Duodenal mucosa (tissue), 2 donors: ENCODE results near the gene TACC2.
"Not testable (repeated sequence)": the region's sequence is repeated elsewhere in the genome, so short reads cannot be mapped to it uniquely, and the experiment has no call there.

Experiments
- H3K27ac ChIP-seq: one replicate; pipeline ENCODE4 v1.7.0; 2013; ENCODE audit warnings: low read depth, low read length
- H3K27me3 ChIP-seq, 2 donors: one replicate each; pipeline ENCODE4 v1.7.0; 2013; ENCODE audit warnings: low read length in 2 of 2, control low read depth in 1 of 2; ENCODE audit not compliant: insufficient read depth in 2 of 2, control insufficient read depth in 1 of 2
- H3K36me3 ChIP-seq, 2 donors: one replicate each; pipeline ENCODE4 v1.7.0; 2013; ENCODE audit warnings: low read length in 2 of 2, control low read depth in 1 of 2; ENCODE audit not compliant: insufficient read depth in 2 of 2, control insufficient read depth in 1 of 2
- H3K4me1 ChIP-seq, 2 donors: one replicate each; pipeline ENCODE4 v1.7.0; 2013; ENCODE audit warnings: low read length in 2 of 2, control low read depth in 1 of 2; ENCODE audit not compliant: insufficient read depth in 2 of 2, control insufficient read depth in 1 of 2
- H3K4me3 ChIP-seq, 2 donors: one replicate each; pipeline ENCODE4 v1.7.0; 2013; ENCODE audit warnings: low read length in 2 of 2, low read depth in 1 of 2
- H3K9ac ChIP-seq, 2 donors: one replicate each; pipeline ENCODE4 v1.7.0; 2013; ENCODE audit warnings: low read length in 2 of 2, low read depth in 1 of 2
- H3K9me3 ChIP-seq, 2 donors: one replicate each; pipeline ENCODE4 v1.7.0; 2013; ENCODE audit warnings: low read length in 2 of 2, control low read depth in 1 of 2; ENCODE audit not compliant: control insufficient read depth in 1 of 2

Gene TACC2

DNA sequence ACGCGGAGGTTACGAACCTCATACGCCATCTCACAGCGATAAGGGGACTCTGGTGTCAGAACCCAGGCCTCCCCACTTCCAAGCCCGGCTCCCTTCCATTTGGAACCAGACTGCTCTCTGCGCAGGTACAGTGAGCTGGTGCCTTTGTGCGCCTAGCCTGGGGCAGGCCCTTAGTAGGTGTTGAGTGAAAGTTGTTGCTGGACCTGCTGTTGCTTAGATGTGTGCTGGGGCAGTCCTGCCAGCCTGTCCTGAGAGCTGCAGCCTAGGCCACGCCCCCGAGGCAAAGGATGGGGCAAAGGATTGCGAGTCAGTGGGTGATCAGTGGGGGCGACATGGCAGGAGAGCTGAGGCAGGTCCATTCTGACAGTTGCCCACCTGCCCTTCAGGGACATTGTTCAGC is 209.7 kb downstream of the TACC2 start:
- Histone ChIP-seq H3K27ac (no peak overlapping the region), H3K9me3 (no peaks in the 10 kb centered on the region), H3K4me3 (no peak overlapping the region), H3K4me1 (no peaks in the 10 kb centered on the region), H3K36me3 (peaks cover 18 to 54% of the 10 kb centered on the region in 2 donors), H3K9ac (no peak overlapping the region), H3K27me3 (no peaks in the 10 kb centered on the region)

DNA sequence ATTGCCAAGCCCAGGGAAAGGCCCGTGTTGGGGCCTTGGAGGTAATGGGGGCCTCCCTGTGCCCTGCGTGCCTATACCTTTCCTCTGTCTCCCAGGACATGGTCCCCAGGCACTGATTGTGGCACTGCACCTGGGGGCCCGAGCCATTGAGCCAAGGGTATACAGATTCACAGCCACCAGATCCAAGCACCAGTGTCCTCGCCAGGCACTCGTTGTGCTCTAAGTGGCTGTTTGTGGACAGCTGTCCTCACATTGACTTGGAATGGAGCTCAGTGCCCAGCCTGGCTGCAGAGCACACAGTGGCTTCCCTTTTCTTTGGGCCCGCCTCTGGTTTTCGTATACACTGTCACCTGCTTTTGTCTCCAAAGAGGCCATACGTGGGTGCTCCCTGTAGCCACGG is 210.1 kb downstream of the TACC2 start:
- Histone ChIP-seq H3K9ac (no peak overlapping the region), H3K36me3 (peaks cover 18 to 54% of the 10 kb centered on the region in 2 donors), H3K4me3 (no peak overlapping the region), H3K27ac (no peak overlapping the region), H3K27me3 (no peaks in the 10 kb centered on the region), H3K4me1 (no peaks in the 10 kb centered on the region), H3K9me3 (no peaks in the 10 kb centered on the region)

DNA sequence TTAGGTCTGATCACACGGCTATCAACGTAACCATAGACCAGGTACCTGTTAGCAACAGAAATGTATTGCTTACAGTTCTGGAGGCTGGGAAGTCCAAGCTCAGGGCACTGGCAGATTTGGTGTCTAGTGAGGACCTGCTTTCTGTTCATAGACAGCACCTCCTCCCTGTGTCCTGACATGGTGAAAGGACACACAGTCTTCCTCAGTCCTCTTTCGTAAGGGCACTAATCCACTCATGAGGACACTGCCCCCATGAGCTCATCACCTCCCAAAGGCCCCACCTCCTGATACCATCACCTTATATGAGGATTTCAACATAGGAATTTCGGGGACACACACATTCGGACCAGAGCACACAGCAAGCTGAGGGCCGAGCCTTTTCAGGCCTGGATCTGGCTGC is 210.7 kb downstream of the TACC2 start:
- H3K9ac ChIP-seq: no peak overlapping the region
- no peaks in the 10 kb centered on the region for H3K9me3 ChIP-seq
- H3K27me3 ChIP-seq: no peaks in the 10 kb centered on the region
- H3K4me3 ChIP-seq: no peak overlapping the region
- H3K4me1 ChIP-seq: no peaks in the 10 kb centered on the region
- no peak overlapping the region for H3K27ac ChIP-seq
- H3K36me3 ChIP-seq: peaks cover 18 to 53% of the 10 kb centered on the region in 2 donors

DNA sequence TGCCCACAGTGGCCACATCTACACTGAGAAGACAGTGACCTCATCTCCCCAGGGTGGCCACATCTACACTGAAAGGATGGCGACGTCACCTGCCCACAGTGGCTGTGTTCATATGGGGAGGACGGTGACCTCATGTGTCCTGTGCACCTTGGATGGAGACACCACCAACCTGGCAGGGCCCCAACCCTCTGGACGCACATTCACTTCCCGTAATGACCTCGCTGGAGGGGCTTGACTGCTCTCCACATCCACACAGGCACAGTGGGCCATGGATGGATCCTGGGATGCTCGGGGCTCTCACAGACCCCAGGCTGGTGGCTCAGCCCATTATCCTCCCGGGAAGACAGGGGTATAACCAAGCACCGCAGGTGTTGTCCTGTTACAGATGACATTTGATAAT is 212.4 kb downstream of the TACC2 start:
- Histone ChIP-seq H3K9ac (no peak overlapping the region), H3K4me1 (no peaks in the 10 kb centered on the region), H3K27me3 (no peaks in the 10 kb centered on the region), H3K27ac (no peak overlapping the region), H3K4me3 (no peak overlapping the region), H3K9me3 (no peaks in the 10 kb centered on the region), H3K36me3 (peaks cover 14 to 42% of the 10 kb centered on the region in 2 donors)

DNA sequence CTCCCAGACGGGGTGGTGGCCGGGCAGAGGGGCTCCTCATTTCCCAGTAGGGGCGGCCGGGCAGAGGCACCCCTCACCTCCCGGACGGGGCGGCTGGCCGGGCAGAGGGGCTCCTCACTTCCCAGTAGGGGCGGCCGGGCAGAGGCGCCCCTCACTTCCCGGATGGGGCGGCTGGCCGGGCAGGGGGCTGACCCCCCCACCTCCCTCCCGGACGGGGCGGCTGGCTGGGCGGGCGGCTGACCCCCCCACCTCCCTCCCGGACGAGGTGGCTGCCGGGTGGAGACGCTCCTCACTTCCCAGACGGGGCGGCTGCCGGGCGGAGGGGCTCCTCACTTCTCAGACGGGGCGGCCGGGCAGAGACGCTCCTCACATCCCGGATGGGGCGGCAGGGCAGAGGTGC is 214.2 kb downstream of the TACC2 start:
- not testable (repeated sequence) for H3K4me1 ChIP-seq, H3K27ac ChIP-seq, H3K27me3 ChIP-seq, H3K9ac ChIP-seq, H3K9me3 ChIP-seq, H3K4me3 ChIP-seq
- H3K36me3 ChIP-seq: peaks cover 6 to 35% of the 10 kb centered on the region in 2 donors

DNA sequence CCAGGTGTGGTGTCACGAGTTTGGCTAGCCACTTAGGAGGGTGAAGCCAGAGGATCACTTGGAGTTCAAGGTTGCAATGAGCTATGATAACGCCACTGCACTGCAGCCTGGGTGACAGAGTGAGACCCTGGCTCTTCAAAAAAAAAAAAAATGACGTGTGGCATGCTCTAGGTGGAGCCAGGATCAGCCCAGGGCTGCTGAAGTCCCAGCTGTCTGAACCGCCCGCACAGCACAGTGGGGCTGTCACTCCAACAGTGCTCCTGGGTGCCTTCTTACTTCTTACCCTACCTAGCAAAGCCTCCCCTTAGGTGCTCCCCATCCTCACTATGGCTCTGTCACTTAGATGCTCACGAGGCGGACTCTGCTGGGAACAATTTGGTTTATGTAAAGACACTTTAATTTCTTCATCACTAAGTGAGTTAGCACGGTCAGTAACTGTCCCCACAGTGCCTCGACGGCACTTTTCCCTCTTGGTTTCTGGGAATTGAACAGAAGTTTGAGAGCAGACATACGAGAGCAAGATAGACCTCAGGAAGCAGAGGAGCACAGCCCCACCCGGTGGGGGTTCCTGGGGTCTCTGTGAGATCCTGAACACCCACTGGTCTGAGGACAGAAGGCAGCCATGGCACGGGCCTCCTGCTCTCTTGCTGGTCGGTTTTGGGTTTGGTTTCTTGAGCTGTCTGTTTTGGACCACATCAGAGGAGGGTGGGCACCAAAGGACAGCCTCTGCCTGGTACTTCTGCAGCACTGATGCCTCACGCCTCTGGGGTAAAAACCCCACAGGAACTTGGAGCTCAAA is 215.9 kb downstream of the TACC2 start:
- H3K27ac ChIP-seq: no peak overlapping the region
- H3K36me3 ChIP-seq: peaks cover 6 to 23% of the 10 kb centered on the region in 2 donors
- H3K27me3 ChIP-seq: no peaks in the 10 kb centered on the region
- H3K4me1 ChIP-seq: no peaks in the 10 kb centered on the region
- H3K4me3 ChIP-seq: no peak overlapping the region
- no peak overlapping the region for H3K9ac ChIP-seq
- H3K9me3 ChIP-seq: no peaks in the 10 kb centered on the region

DNA sequence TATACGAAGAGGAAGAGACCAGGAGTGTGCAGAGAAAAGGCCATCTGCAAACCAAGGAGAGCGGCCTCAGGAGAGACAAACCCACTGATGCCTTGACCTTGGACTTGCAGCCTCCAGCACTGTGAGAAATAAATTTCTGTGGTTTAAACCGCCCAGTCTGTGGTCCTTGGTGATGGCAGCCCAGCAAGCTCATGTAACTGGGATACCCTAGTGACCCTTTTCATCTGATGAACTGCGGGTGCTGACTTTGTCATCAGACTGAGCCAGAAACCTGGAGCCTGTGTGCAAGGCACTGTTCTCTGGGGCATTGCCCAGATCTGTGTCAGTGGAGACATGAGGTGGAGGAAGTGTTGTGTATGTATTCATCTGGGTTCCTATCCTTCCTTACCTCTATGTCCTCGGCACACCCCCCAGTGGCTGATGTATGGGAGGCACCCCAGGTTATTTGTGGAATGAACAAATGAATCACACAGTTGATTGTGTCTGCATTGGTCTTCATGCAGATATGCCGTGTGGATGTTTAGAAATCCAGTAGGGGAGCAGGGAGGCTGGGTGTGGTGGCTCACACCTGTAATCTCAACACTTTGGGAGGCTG is 217.6 kb downstream of the TACC2 start:
- H3K27ac ChIP-seq: no peak overlapping the region
- H3K4me1 ChIP-seq: no peaks in the 10 kb centered on the region
- no peak overlapping the region for H3K9ac ChIP-seq
- no peaks in the 10 kb centered on the region for H3K9me3 ChIP-seq
- no peak overlapping the region for H3K4me3 ChIP-seq
- peaks cover 11 to 24% of the 10 kb centered on the region in 2 donors for H3K36me3 ChIP-seq
- H3K27me3 ChIP-seq: no peaks in the 10 kb centered on the region

DNA sequence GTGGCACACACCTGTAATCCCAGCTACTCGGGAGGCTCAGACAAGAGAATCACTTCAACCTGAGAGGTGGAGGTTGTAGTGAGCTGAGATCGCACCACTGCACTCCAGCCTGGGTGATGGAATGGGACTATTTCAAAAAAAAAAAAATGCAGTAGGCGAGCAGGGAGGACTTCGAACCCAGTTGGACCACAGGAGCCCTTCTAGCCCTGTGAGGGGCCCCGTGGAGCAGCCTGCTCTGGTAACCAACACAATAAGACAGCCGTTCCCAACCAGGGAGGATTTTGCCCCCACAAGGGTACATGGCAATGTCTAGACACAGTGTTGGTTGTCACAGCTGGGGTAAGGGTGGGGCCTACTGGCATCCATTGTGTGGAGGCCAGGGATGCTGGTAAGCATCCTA is 218.2 kb downstream of the TACC2 start:
- Histone ChIP-seq H3K4me3 (no peak overlapping the region), H3K9me3 (no peaks in the 10 kb centered on the region), H3K27me3 (no peaks in the 10 kb centered on the region), H3K9ac (no peak overlapping the region), H3K27ac (no peak overlapping the region), H3K36me3 (peaks cover 11 to 24% of the 10 kb centered on the region in 2 donors), H3K4me1 (no peaks in the 10 kb centered on the region)

DNA sequence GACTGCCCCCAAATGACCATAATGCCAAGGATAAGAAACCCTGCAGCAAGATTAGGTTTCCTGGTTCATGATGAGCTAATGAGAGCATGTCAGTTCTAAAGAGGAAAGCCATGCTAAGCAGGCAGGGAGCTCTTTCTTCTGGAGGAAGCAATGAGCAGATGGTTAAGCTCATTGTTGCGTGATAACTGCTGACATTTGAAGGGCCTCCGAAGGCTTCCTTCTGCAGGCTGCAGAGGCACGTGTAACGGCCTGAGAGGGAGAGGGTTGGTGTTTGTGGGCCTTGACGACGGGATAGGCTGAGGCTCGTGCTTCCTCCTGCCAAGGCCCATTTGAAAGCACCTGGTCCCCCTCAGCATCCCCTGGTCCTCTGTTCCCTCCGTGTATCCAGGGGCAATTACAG is 218.6 kb downstream of the TACC2 start:
- no peaks in the 10 kb centered on the region for H3K4me1 ChIP-seq
- peaks cover 11 to 24% of the 10 kb centered on the region in 2 donors for H3K36me3 ChIP-seq
- H3K4me3 ChIP-seq: no peak overlapping the region

DNA sequence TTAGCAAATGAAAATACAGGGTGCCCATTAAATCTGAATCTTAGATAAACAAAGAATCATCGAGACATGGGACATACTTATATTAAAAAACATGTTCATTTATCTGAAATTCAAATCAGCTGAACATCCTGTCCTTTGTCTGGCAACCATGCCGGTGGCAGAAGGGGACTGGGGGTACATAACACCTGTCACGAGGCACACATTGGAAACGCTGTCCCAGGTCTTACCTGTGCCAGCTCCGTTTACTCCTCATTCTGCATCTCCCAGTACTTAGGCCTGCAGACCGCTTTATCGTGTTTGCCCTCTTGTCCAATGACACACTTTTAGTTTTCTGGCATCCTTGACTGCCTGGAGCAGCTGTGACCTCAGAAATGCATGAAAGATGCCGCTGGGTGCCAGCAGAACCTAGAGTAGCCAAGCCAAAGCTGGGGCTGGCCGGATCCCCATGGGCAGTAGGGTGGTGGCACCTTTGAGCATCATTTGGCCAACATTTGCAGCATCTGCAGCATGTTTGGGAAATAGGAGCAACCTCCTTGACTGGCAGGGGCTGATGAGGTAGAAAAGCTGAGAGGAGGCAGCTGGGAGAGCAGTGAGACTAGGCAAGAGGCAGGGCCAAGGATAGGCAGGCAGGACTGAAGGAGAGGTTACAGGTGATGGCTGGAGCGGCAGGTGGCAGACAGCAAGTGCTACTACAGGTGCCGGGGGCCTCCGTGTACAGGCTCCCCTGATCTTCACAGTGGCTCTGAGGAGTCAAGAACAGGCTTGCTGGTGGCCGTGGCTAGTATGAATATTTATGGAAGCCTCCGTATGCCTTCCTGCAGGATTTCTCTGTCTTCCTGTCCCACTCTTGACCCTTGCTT is 219.8 kb downstream of the TACC2 start:
- Histone ChIP-seq H3K9me3 (no peaks in the 10 kb centered on the region), H3K4me3 (no peak overlapping the region), H3K9ac (no peak overlapping the region), H3K27me3 (no peaks in the 10 kb centered on the region), H3K4me1 (no peaks in the 10 kb centered on the region), H3K36me3 (peaks cover 11 to 24% of the 10 kb centered on the region in 2 donors), H3K27ac (no peak overlapping the region)

More for the DNA sequence above, 218.6 kb downstream of the TACC2 start:
- no peak overlapping the region for H3K27ac ChIP-seq
- H3K9me3 ChIP-seq: no peaks in the 10 kb centered on the region
- no peak overlapping the region for H3K9ac ChIP-seq
- H3K27me3 ChIP-seq: no peaks in the 10 kb centered on the region
